ENCODE measurements around the gene MLC1. TPM values are rescaled to one million over a fixed set of nuclear protein-coding genes. Genes with fewer than 3 reads are reported as not detected.
A peak's percentile ranks its signal among the peaks of the same experiment; 100 is the strongest.

MLC1 gene
- total RNA-seq, 1 experiment from 2014 or later: not detected

GRCh38 chr22:50059881-50060262 is 25.4 kb downstream of the MLC1 start:
- no peak for DNase-seq (ENCODE audit: extremely low read depth, low read depth)

DNA sequence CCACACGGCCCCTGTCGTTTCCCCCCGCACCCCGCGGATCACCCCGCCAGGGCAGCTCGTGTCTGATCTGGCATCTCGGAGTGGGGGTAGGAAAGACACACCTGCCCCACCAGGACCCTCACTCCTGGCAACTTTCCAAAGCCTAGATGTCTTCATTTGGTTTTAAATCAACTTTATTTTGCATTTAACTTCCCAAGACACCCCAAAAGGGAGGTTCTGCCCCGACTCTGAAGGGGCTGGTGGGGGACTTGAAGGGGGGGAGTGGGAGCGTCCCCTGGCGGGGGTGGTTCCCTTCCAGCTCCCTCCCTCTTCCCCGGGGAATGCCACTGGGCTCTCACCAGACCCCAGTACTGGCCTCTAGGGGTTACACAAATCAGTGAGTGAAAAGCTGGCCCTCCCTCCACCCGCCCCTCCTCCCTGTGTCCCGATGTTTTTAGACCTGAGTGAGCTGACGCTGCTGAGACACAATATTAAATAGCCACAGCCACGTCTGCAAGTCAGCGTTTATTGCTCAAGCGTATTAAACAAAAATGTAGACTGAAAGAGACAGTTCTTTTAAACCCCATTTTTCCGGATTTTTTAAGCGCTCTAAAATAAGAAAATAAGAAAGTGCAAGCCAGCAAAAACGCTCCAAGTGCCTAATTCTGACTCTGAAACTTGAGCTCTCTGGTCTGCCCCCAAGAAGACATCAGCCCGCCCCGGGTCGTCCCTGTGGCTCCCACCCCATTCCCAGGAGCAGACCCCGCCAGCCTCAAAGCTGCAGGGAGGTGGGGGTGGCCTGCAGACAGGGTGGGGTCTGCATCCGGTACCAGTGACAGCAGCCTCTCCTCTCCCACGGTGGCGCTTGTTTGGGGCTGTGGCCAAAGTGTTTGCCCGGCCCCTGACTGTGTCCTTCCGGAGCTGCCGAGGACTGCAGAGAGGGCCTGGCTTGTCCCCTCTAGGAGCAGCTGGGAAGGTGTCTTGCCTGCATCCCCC is 26.0 kb downstream of the MLC1 start:
- peak; percentile 1 for DNase-seq (ENCODE audit: extremely low read depth, low read depth)

- DNase-seq (ENCODE audit: extremely low read depth, low read depth): no peak
These were observed 26.9 kb downstream of the MLC1 start, which contains the start of gene TTLL8 for GRCh38 chr22:50058061-50058905. Gene TTLL8 (minus strand): TSS chr22:50058298.

DNA sequence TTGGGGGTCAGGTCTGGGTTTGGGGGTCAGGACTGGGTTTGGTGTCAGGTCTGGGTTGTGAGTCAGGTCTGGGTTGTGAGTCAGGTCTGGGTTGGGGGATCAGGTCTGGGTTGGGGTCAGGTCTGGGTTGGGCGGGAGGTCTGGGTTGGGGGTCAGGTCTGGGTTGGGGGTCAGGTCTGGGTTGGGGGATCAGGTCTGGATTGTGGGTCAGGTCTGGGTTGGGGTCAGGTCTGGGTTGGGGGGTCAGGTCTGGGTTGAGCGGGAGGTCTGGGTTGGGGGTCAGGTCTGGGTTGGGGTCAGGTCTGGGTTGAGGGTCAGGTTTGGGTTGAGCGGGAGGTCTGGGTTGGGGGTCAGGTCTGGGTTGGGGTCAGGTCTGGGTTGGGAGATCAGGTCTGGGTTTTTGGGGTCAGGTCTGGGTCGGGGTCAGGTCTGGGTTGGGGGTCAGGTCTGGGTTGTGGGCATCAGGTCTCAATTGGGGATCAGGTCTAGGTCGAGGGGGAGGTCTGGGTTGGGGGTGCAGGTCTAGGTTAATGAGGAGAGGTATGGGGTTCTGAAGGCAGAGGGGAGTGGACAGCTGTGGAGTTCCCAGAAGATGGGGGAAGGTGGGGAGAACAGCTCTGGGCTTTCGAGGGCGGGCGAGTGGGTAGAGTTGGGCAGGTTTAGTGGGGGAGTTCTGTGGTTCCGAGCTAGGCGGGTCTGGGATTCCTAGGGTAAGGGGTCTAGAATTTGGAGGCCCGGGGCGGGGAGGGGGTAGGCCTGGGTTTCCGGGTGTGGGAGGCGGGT is 27.8 kb downstream of the MLC1 start:
- no peak for DNase-seq (ENCODE audit: extremely low read depth, low read depth)

DNA sequence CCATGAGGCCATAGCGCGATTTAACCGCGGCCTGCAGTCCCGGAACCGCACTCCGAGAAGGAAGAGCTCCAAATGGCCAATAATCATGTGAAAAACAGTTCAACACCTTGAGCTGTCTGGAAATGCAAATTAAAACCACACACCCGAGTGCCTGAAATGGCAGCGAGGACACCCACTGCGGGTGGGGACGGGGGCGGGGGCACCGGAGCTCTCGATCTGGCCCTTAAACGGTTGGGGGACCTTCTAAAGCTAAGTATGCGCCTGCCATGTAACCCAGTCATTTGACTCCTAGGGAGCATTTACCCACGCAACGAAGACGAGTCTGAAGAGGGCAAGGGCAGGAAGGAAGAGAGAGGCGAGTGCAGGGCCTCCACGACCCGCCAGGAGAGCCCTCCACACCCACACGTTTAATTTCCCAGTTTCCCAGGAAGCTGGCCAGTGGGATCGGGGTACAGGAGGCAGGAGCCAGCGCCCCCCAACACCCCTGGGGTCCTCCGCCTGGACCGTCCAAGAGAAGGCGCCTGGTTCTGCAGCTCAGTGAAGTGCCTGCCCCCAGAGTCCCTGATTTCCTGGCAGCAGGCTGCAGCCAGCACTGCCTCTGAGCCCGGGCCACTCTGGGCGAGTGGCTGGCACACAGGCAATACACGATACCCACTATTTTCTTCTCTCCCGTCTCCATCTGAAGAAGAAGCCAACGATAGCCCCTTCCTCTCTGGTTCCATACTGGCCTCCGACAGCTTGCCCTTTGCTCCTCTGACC is 28.8 kb downstream of the MLC1 start:
- DNase-seq (ENCODE audit: extremely low read depth, low read depth): no peak

DNA sequence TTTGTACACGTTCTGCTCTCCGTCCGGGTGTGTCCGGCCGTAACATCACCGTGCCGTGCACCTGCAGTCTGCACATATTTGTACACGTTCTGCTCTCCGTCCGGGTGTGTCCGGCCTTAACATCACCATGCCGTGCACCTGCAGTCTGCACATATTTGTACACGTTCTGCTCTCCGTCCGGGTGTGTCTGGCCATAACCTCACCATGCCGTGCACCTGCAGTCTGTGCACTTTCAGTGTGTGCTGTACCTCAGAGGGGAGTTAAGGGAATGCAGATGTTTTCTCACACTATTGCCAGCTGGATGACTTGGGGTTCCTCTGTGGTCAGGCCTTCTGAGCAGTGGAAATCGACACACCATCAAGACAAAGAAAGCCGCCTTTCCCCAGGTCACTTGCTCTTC is 31.4 kb downstream of the MLC1 start:
- no peak for DNase-seq (ENCODE audit: extremely low read depth, low read depth)

DNA sequence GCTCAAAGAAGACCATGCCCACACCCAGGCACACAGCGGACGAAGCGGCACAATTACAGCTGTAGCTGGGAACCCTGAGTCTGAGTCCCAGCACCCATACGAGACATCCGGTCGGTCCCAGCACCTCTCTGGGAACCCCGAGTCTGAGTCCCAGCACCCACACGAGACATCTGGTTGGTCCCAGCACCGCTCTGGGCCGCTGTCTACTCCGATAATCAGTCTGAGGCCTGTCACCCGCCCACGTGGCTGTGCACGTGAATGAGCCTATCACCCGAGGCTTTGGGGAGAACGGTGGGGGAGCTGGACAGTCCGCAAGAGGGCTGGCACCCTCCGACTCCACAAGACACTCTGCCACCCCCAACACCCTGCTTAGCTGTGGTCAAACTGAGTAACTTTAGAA is 33.3 kb downstream of the MLC1 start:
- DNase-seq (ENCODE audit: extremely low read depth, low read depth): no peak

DNA sequence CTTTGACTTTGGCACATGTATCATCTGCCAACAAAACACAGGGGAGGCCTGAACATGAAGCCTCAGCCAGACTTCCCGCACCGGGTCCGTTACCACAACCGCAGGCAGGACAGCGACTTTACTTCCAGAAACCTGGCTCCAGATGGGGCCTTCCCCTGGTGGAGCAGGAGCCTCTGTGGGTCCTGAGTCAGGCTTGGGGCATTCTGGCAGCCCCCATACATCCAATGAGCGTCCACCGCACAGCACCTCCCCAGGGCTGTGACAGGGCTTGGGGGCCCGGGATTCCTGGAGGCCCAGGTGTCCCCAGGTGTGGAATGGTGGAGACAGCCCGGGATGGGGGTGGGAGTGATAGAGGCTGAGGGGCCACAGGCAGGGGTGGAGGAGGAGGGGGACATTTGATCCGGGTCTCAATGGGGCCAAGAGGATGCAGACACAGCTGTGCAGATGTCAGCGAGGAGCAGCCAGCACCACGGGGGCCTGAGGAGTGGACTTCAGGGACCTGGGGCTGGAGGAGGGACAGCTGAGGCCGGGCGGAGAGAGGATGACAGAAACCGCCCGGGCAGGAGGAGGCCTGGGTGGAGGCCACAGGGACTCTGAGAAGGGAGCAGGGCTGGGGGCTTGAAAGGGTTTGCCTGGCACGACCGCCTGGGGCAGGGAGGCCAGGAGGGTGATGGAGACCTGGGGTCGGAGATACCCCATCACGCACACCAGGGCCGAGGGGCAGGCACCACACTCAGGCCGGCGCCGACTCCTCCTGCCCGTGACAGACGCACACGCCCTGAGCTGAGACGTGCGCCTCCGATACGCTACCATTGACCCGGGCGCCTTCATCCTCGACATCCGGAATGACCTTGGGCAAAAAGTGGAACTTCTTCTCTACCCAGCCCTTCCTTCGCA is 35.7 kb downstream of the MLC1 start:
- no peak for DNase-seq (ENCODE audit: extremely low read depth, low read depth)

DNA sequence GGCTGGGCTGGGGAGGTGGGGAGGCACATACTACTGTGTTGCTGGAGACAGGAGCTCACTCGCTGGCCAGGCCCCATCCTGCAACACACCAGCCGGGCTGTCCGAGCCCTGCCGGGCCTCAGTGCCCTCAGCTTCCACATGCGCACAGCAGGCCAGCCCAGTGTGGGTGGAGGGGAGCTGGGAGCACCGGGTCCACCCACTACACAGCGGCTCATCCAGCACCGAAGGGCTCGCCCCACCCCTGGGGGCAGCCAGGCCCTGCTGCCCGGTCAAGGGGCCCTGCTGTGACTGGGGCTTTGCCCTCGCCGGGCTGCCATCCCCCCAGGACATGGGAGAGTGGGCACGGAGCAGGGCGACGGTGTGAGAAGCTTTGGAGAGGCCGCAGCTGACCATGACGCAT is 36.4 kb downstream of the MLC1 start:
- no peak for DNase-seq (ENCODE audit: extremely low read depth, low read depth)

- DNase-seq (ENCODE audit: extremely low read depth, low read depth): no peak
These were observed 37.0 kb downstream of the MLC1 start for GRCh38 chr22:50048061-50048765.

GRCh38 chr22:50047346-50047745 is 37.9 kb downstream of the MLC1 start:
- no peak for DNase-seq (ENCODE audit: extremely low read depth, low read depth)

- DNase-seq (ENCODE audit: extremely low read depth, low read depth): no peak
These were observed 38.6 kb downstream of the MLC1 start for GRCh38 chr22:50046481-50047245.

- DNase-seq (ENCODE audit: extremely low read depth, low read depth): no peak
These were observed 39.2 kb downstream of the MLC1 start for GRCh38 chr22:50046019-50046415.

DNA sequence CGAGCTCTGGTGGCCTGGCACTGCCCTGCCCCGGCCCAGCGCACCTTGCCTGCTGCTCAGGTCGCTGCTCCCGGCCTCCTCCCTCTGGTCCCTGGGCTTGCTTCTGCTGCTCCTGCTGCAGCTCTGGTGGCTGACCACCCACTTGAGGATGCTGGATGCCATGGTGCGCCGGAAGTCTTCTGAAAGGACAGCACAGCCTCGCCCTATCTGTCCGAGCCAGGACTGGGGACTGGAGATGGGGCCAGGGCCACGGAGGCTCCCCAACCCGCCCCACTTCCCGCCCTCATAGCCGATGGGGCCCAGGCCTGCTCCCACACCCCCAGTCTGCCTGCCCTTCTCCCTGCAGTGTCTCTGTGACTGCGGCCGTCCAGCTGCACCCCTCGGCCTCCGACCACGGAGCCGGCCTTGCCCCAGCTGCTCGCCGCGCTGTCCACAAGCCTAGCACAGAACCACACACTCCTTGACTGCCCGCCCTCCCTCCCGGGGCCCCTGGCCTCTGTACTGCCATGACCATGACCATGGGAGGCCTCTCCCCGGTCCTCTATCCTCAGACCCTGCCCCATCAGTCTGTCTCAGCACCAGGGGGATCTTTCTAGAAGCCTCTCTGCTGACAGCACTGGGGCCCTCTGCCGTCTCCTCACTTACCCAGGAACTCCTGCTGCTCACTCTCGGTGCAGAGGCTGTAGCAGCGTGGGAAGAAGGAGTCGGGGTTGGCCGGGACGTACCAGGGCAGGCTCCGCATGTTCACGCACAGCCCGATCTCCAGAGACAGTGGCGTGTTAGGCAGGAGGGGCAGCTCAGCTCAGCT is 39.8 kb downstream of the MLC1 start:
- DNase-seq (ENCODE audit: extremely low read depth, low read depth): no peak

DNA sequence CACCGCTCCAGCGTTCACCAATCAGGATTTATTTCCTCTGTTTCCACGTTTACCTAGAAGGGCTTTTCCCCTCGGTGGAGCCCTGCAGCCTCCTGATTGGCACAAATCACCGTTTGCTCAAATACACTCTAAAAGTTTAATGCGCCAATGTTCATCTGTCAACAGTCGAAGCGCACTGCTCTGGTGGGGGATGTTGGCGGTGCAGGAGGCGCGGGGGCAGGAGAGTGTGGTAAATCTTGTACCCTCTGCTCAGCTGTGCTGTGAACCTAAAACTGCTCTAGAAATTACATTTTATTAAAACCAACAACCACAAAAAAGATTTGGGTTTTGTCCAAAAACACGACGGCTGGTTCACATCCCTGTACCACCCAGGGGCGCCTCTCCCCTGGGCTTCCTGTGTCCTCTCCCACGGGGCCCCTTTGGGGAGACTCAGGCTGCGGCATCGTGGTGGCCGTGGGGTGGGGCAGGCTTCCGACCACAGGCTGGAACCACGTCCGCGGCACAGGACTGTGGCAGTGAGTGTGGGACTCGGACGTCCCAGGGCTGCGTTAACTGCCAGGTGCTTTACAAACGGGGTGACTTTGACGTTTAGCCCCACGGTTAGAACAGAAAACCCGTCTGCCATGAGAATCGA is 40.6 kb downstream of the MLC1 start:
- DNase-seq (ENCODE audit: extremely low read depth, low read depth): no peak

DNA sequence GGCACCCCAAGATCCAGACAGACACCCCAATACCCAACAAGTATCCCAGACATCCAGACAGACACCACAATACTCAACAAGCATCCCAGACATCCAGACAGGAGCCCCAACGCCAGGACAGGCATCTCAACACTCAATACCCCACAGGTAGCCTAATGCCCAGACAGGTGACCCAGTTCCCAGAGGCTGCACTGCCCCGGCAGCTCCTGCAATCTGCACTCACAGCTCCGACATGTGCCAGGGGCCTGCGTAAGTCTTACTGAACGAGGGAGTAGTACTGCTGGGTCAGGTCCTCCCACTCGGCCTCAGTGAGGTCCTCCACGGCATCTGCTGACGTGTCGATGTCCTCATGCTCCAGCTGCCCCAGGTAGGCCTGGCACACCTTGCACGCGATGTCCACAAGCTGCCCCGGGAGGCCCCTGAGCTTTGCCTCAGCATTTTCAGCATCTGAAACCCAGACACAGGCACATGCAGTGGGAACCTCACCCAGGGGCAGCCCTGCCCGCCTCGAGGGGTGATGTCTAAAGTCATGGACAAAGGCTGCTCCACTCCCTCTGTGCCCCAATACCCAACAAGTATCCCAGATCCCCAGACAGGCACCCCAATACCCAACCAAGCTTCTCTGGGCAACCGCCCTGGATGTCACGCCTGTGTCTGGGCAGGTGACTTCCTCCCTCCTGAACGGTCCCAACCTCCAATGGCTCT is 43.7 kb downstream of the MLC1 start:
- no peak for DNase-seq (ENCODE audit: extremely low read depth, low read depth)

All from NCI-H460 (cell line).